Measurements from ENCODE around the gene FGF12.

GRCh38 chr3:192726385-192726784, 956 bp downstream of the FGF12 start:
- TF ChIP-seq EZH2phosphoT487 (IDR thresholded peaks at IDR 0.05; ENCODE audit: unreplicated experiment) (no peak), NANOG (IDR thresholded peaks at IDR 0.05; ENCODE audit: borderline replicate concordance) (no peak), CTCF (conservative IDR thresholded peaks at IDR 0.05; ENCODE audit: low read depth in 2 of 2) (no peak)
